SK-N-SH (cell line): ENCODE results near the gene COX10. TPM values are rescaled to one million over a fixed set of nuclear protein-coding genes. Genes with fewer than 3 reads are reported as not detected.

Source experiments
- CTCF ChIA-PET: fragments of 300-600, 350-600 bp; formaldehyde crosslinking; extraction: SDS; loops from one replicate; lab custom pipeline; 2021; lab: Yijun Ruan, JAX
- POLR2A ChIA-PET: fragments of 350-600 bp; sonication (Branson Sonifier 250); formaldehyde crosslinking; extraction: SDS; loops from one replicate; lab custom pipeline; 2020; ENCODE audit warnings: antibody characterized with exemption, inconsistent platforms; lab: Yijun Ruan, JAX
- DNase-seq: peaks from one replicate; pipeline ENCODE4 v3.0.0; 2012
- H2AFZ ChIP-seq: fragments of 200-600 bp; sonication (generic); 2 replicates; pipeline ENCODE4 v1.8.1; 2016; ENCODE audit warnings: antibody characterized with exemption, mild to moderate bottlenecking, low read depth
- H3F3A ChIP-seq: fragments of 200-600 bp; sonication (generic); replicated peaks from 2 replicates; pipeline ENCODE3; 2016; ENCODE audit warnings: antibody characterized with exemption, mild to moderate bottlenecking; ENCODE audit not compliant: insufficient read depth
- H3K27ac ChIP-seq, 2 experiments: fragments of 200-500 bp in 1 of 2; fragments of 200-600 bp in 1 of 2; sonication (Bioruptor generic) in 1 of 2; sonication (generic), shearing (Covaris generic) in 1 of 2; 2 replicates each; pipeline versions ENCODE4 v1.5.1 to v1.6.1; 2014 to 2016; ENCODE audit warnings: low read depth in 2 of 2, inconsistent platforms in 1 of 2, low read length in 1 of 2, mild to moderate bottlenecking in 1 of 2, mixed read lengths in 1 of 2
- H3K27me3 ChIP-seq: fragments of 200-600 bp; sonication (generic), shearing (Covaris generic); 2 replicates; pipeline ENCODE4 v1.6.1; 2016; ENCODE audit warnings: mixed run types; ENCODE audit not compliant: insufficient read depth
- H3K36me3 ChIP-seq, 2 experiments: fragments of 200-500 bp in 1 of 2; fragments of 200-600 bp in 1 of 2; sonication (Bioruptor generic) in 1 of 2; sonication (generic) in 1 of 2; replicated peaks in 1 of 2; 2 replicates each; pipeline versions ENCODE3 to v1.5.1; 2014 to 2016; ENCODE audit warnings: low read length in 1 of 2, mild to moderate bottlenecking in 1 of 2; ENCODE audit not compliant: insufficient read depth in 2 of 2, control insufficient read depth in 1 of 2
- H3K4me1 ChIP-seq, 2 experiments: fragments of 200-500 bp in 1 of 2; fragments of 200-600 bp in 1 of 2; sonication (Bioruptor generic) in 1 of 2; sonication (generic), shearing (Covaris generic) in 1 of 2; 2 replicates each; pipeline versions ENCODE4 v1.5.1 to v1.6.1; 2014 to 2016; ENCODE audit warnings: low read depth in 1 of 2, low read length in 1 of 2, mixed run types in 1 of 2; ENCODE audit not compliant: insufficient read depth in 2 of 2, control insufficient read depth in 1 of 2
- H3K4me2 ChIP-seq: fragments of 200-600 bp; sonication (generic), shearing (Covaris generic); 2 replicates; pipeline ENCODE4 v1.6.1; 2017; ENCODE audit warnings: mixed run types
- H3K4me3 ChIP-seq, 2 experiments: fragments of 200-500 bp in 1 of 2; fragments of 200-600 bp in 1 of 2; sonication (Bioruptor generic) in 1 of 2; sonication (generic), shearing (Covaris generic) in 1 of 2; 2 replicates each; pipeline versions ENCODE4 v1.5.1 to v1.8.1; 2014 to 2016; ENCODE audit warnings: low read depth in 2 of 2, inconsistent platforms in 1 of 2, low read length in 1 of 2, mild to moderate bottlenecking in 1 of 2, mixed read lengths in 1 of 2, moderate library complexity in 1 of 2
- H3K79me2 ChIP-seq: fragments of 200-600 bp; sonication (generic); 2 replicates; pipeline ENCODE4 v1.8.1; 2017; ENCODE audit warnings: mild to moderate bottlenecking; ENCODE audit not compliant: insufficient read depth
- H3K9ac ChIP-seq: fragments of 200-600 bp; sonication (generic); 2 replicates; pipeline ENCODE4 v1.6.1; 2017; ENCODE audit warnings: mixed run types
- H3K9me2 ChIP-seq: fragments of 200-600 bp; sonication (generic); 2 replicates; pipeline ENCODE4 v1.6.1; 2017; ENCODE audit warnings: mixed run types
- H3K9me3 ChIP-seq: fragments of 200-600 bp; sonication (generic); 2 replicates; pipeline ENCODE4 v1.6.1; 2017; ENCODE audit warnings: mixed run types, mild to moderate bottlenecking, moderate library complexity
- H4K20me1 ChIP-seq: fragments of 200-600 bp; sonication (generic); 2 replicates; pipeline ENCODE4 v1.6.1; 2017; ENCODE audit warnings: mild to moderate bottlenecking, mixed run types; ENCODE audit not compliant: insufficient read depth
- GATA2 ChIP-seq: sonication (generic); formaldehyde crosslinking; IDR thresholded peaks from 2 replicates; pipeline ENCODE4 v1.5.0; 2020; ENCODE audit warnings: mild to moderate bottlenecking, missing genetic modification reagents
- IRF3 ChIP-seq: fragments of 150-350 bp; IDR thresholded peaks from 2 replicates; pipeline ENCODE4 v1.6.1; 2016; ENCODE audit warnings: mild to moderate bottlenecking, low read depth, low read length
- PBX3 ChIP-seq: IDR thresholded peaks from 2 replicates; pipeline ENCODE4; 2012
- SMC3 ChIP-seq: IDR thresholded peaks from 2 replicates; pipeline ENCODE4 v1.6.1; 2012; ENCODE audit warnings: low read depth, low read length, improper control_type of control experiment
- TEAD4 ChIP-seq: IDR thresholded peaks from 2 replicates; pipeline ENCODE4 v1.4.0; 2012; ENCODE audit warnings: mild to moderate bottlenecking, borderline replicate concordance; ENCODE audit not compliant: insufficient read depth
- USF1 ChIP-seq: IDR thresholded peaks from 2 replicates; pipeline ENCODE4 v1.4.0; 2012; ENCODE audit warnings: low read depth, borderline replicate concordance
- YY1 ChIP-seq: IDR thresholded peaks from 2 replicates; pipeline ENCODE4 v1.4.0; 2012; ENCODE audit warnings: low read depth, mild to moderate bottlenecking
- ZBTB33 ChIP-seq: IDR thresholded peaks from 2 replicates; pipeline ENCODE4 v1.4.0; 2012; ENCODE audit warnings: low read depth, borderline replicate concordance
- WGBS: methylation state at CpG from one replicate; pipeline ENCODE4 v1.1.6; 2017; ENCODE audit warnings: low lambda C conversion rate; 5-methylcytosine and 5-hydroxymethylcytosine counted together
- polyA plus RNA-seq, 3 experiments: library from polyadenylated mRNA; depleted of rRNA; stranded (reverse); fragments of >200 nt; gene quantifications; 2 replicates each; pipeline ENCODE4 v1.2.3, GENCODE V29; 2012

Gene COX10
- polyA plus RNA-seq, 1 of the 3 experiments (the other 2 are of a cell fraction): 8.7 TPM

- TF ChIP-seq USF1 (no peak), ZBTB33 (no peak), TEAD4 (no peak), GATA2 (no peak), PBX3 (no peak), IRF3 (no peak), YY1 (no peak)
- Histone ChIP-seq H3K27ac (no peak overlapping the region), H3K9me3 (no peaks in the 10 kb centered on the region), H4K20me1 (no peaks in the 10 kb centered on the region), H3K4me2 (no peak overlapping the region), H3K9me2 (no peaks in the 10 kb centered on the region), H2AFZ (no peak overlapping the region), H3K79me2 (peaks cover 8% of the 10 kb centered on the region; the same call in 1 of the 2 replicates), H3K36me3 (no peaks in the 10 kb centered on the region), H3K27me3 (no peaks in the 10 kb centered on the region), H3F3A (no peaks in the 10 kb centered on the region), H3K4me1 (no peaks in the 10 kb centered on the region), H3K9ac (no peak overlapping the region), H3K4me3 (no peak overlapping the region)
- DNase-seq: no peak
- 95% methylated on average over 6 of the region's 6 CpGs for WGBS
- ChIA-PET CTCF (no interaction called here), POLR2A (no interaction called here)
Measured at GRCh38 chr17:14121952-14122351, 52.6 kb downstream of the COX10 start.

- no peak overlapping the region for H3K27ac ChIP-seq
- H2AFZ ChIP-seq: no peak overlapping the region
- H3K9ac ChIP-seq: no peak overlapping the region
- H3K9me2 ChIP-seq: no peaks in the 10 kb centered on the region
- no peaks in the 10 kb centered on the region for H3K9me3 ChIP-seq
- no peaks in the 10 kb centered on the region for H3K4me1 ChIP-seq
- 93% methylated on average over 5 of the region's 5 CpGs for WGBS
- H3F3A ChIP-seq: no peaks in the 10 kb centered on the region
- H3K27me3 ChIP-seq: no peaks in the 10 kb centered on the region
- H4K20me1 ChIP-seq: no peaks in the 10 kb centered on the region
- ChIA-PET CTCF (no interaction called here), POLR2A (no interaction called here)
- no peaks in the 10 kb centered on the region for H3K36me3 ChIP-seq
- H3K79me2 ChIP-seq: peaks cover 8% of the 10 kb centered on the region; the same call in 1 of the 2 replicates
- DNase-seq: no peak
- H3K4me3 ChIP-seq: no peak overlapping the region
- TF ChIP-seq SMC3: no peak
- H3K4me2 ChIP-seq: no peak overlapping the region
Measured at GRCh38 chr17:14123619-14124278, 54.4 kb downstream of the COX10 start.
